HepG2 (cell line): ENCODE data around the gene PRCD. TPM values are rescaled to one million over a fixed set of nuclear protein-coding genes. Genes with fewer than 3 reads are reported as not detected.

ENCODE experiments used
- AKNA ChIP-seq: sonication (generic); formaldehyde crosslinking; IDR thresholded peaks from 2 replicates; pipeline ENCODE4 v1.4.0; 2020; ENCODE audit warnings: missing genetic modification reagents, borderline replicate concordance
- ARID3A ChIP-seq: IDR thresholded peaks from 2 replicates; pipeline ENCODE4 v1.6.1; 2012; ENCODE audit warnings: low read depth, low read length, improper control_type of control experiment
- IKZF4 ChIP-seq: sonication (generic); formaldehyde crosslinking; IDR thresholded peaks from 2 replicates; pipeline ENCODE4 v1.5.1; 2020; ENCODE audit warnings: borderline replicate concordance, mild to moderate bottlenecking, low read depth, missing genetic modification reagents; ENCODE audit errors: not compliant biosample characterization
- MNT ChIP-seq: fragments of 450-650 bp; IDR thresholded peaks from 2 replicates; pipeline ENCODE4 v1.6.1; 2016
- NBN ChIP-seq: fragments of 450-650 bp; conservative IDR thresholded peaks from 2 replicates; pipeline ENCODE4 v1.6.1; 2017
- PHF21A ChIP-seq: sonication (generic); formaldehyde crosslinking; IDR thresholded peaks from 2 replicates; pipeline ENCODE4 v1.5.0; 2020; ENCODE audit warnings: mild to moderate bottlenecking, missing genetic modification reagents
- PTBP1 ChIP-seq: fragments of 200-400 bp; formaldehyde crosslinking; IDR thresholded peaks from 2 replicates; pipeline ENCODE4 v1.6.1; 2018; ENCODE audit warnings: low read length, low read depth; ENCODE audit not compliant: poor library complexity, severe bottlenecking
- SMAD9 ChIP-seq: sonication (generic); formaldehyde crosslinking; IDR thresholded peaks from 2 replicates; pipeline ENCODE4 v1.5.1; 2020; ENCODE audit warnings: mild to moderate bottlenecking, missing genetic modification reagents
- SUZ12 ChIP-seq: fragments of 150-350 bp; IDR thresholded peaks from 2 replicates; pipeline ENCODE4 v1.6.1; 2014; ENCODE audit warnings: low read depth, low read length
- TMF1 ChIP-seq: sonication (generic); formaldehyde crosslinking; IDR thresholded peaks from 2 replicates; pipeline ENCODE4 v1.8.1; 2022; ENCODE audit warnings: low read depth, missing genetic modification reagents
- ZEB1 ChIP-seq: IDR thresholded peaks from 2 replicates; pipeline ENCODE4 v1.6.1; 2012; ENCODE audit warnings: mild to moderate bottlenecking, low read depth, inconsistent platforms; ENCODE audit not compliant: insufficient replicate concordance
- ZNF329 ChIP-seq: sonication (generic); formaldehyde crosslinking; IDR thresholded peaks from 2 replicates; pipeline ENCODE4 v1.9.0; 2021; ENCODE audit warnings: low read depth, mild to moderate bottlenecking, missing genetic modification reagents
- ZNF619 ChIP-seq: sonication (generic); formaldehyde crosslinking; IDR thresholded peaks from 2 replicates; pipeline ENCODE4 v1.4.0; 2020; ENCODE audit warnings: mild to moderate bottlenecking, missing genetic modification reagents
- ZNF792 ChIP-seq: IDR thresholded peaks from 2 replicates; pipeline ENCODE4 v1.6.1; 2016
- ZSCAN31 ChIP-seq: sonication (generic); formaldehyde crosslinking; IDR thresholded peaks from 2 replicates; pipeline ENCODE4 v1.5.0; 2020; ENCODE audit warnings: low read depth, mild to moderate bottlenecking, missing genetic modification reagents
- ZXDC ChIP-seq: sonication (generic); formaldehyde crosslinking; IDR thresholded peaks from 2 replicates; pipeline ENCODE4 v1.5.0; 2020; ENCODE audit warnings: mild to moderate bottlenecking, missing genetic modification reagents
- polyA plus RNA-seq, 8 experiments: library from polyadenylated mRNA; depleted of rRNA in 3 of 8; stranded (reverse) in 7 of 8; unstranded in 1 of 8; fragments of >200 nt; fragmentation: Illumina TruSeq in 4 of 8; extraction: Trizol in 4 of 8; gene quantifications; 2 replicates each; pipeline versions ENCODE4 v1.2.1 to v1.2.3, GENCODE V29; 2011 to 2016; ENCODE audit warnings: low read depth in 4 of 8, missing spikeins in 1 of 8, mixed read lengths in 1 of 8; ENCODE audit not compliant: insufficient read depth in 1 of 8
- total RNA-seq, 5 experiments: library from RNA; depleted of rRNA; stranded (reverse); fragments of >200 nt; fragmentation: Illumina TruSeq; extraction: Trizol; gene quantifications; 2 replicates each; pipeline ENCODE4 v1.2.3, GENCODE V29; 2016; ENCODE audit warnings: low read depth in 1 of 5

PRCD gene
- total and polyA plus RNA-seq, 2 of the 13 experiments (the other 11 are each of a cell fraction or from before 2014, with no cell fraction given) = 0.51 TPM; not detected in 1

GRCh38 chr17:76523084-76524037 is 16.5 kb upstream of the PRCD start (continued):
- TF ChIP-seq ZXDC (CRISPR knock-in tag) = peak; percentile 77; the same call in 1 of the 2 replicates
- no peak for TF ChIP-seq SUZ12
- peak; percentile 83 for TF ChIP-seq PTBP1
- TF ChIP-seq SMAD9 (CRISPR knock-in tag) = no peak
- no peak for TF ChIP-seq AKNA
- no peak for TF ChIP-seq NBN
- peak; percentile 53 for TF ChIP-seq ZEB1
- 0 out of 2 replicates have a peak, but pooled peaks have one; percentile 64 for TF ChIP-seq ZNF792 (CRISPR knock-in tag)
- TF ChIP-seq PHF21A = no peak
- peak; percentile 95; the same call in 1 of the 2 replicates for TF ChIP-seq ZNF619 (CRISPR knock-in tag)
- no peak for TF ChIP-seq ZNF329 (CRISPR knock-in tag)
- TF ChIP-seq ZSCAN31 = peak; percentile 92
- TF ChIP-seq MNT = no peak
- TF ChIP-seq IKZF4 (CRISPR knock-in tag) = peak; percentile 52
- 0 out of 2 replicates have a peak, but pooled peaks have one; percentile 58 for TF ChIP-seq TMF1 (CRISPR knock-in tag)
- no peak for TF ChIP-seq ARID3A
